HTERT RPE-1 (cell line): ENCODE measurements around the gene ARL10.
"Not testable (repeated sequence)": the region's sequence is repeated elsewhere in the genome, so short reads cannot be mapped to it uniquely, and the experiment has no call there.

Source experiments
- in situ Hi-C: fragments of 300-500 bp; cut with MboI; formaldehyde crosslinking; loops from 4 replicates; pipeline ENCODE4 v1.14.3; 2020; ENCODE audit warnings: low sequenced_read_pairs

ARL10 gene

DNA sequence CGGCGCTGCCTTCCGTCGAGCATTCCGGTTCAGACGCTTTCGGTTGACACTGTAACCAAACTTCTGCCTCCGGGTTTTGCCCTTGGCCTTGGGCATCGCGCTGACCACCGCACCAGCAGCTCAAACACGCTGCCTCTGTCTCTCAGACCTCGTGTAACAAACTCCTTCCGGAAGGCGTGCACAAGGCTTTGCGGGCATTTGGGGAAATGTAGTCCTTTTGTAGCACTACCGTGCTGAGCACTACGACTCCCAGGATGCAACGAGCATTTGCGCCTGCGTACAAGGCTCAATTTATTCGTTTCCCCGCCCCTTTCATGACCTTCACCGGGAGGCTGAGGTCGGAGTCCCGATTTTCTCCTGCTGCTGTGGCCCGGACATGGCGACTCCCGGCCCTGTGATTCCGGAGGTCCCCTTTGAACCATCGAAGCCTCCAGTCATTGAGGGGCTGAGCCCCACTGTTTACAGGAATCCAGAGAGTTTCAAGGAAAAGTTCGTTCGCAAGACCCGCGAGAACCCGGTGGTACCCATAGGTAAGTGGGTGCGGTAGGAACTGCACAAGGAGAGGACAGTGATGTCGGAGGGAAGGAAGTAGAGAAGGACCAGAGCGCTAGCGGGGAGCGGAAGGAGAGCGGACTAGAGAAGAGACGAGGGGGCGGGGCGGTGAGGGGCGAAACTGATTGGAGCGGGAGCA lies 23.3 kb downstream of the ARL10 start, which contains the start of the genes HIGD2A and NOP16:
TSS of gene HIGD2A (plus strand) at position 308 of the 691 bp plus-strand sequence. CDS start at position 377, 69 bp downstream.
TSS of gene NOP16 (minus strand) at position 155 of the 691 bp plus-strand sequence. CDS start at position 96, 59 bp downstream.
- in situ Hi-C loops: no loop called here

DNA sequence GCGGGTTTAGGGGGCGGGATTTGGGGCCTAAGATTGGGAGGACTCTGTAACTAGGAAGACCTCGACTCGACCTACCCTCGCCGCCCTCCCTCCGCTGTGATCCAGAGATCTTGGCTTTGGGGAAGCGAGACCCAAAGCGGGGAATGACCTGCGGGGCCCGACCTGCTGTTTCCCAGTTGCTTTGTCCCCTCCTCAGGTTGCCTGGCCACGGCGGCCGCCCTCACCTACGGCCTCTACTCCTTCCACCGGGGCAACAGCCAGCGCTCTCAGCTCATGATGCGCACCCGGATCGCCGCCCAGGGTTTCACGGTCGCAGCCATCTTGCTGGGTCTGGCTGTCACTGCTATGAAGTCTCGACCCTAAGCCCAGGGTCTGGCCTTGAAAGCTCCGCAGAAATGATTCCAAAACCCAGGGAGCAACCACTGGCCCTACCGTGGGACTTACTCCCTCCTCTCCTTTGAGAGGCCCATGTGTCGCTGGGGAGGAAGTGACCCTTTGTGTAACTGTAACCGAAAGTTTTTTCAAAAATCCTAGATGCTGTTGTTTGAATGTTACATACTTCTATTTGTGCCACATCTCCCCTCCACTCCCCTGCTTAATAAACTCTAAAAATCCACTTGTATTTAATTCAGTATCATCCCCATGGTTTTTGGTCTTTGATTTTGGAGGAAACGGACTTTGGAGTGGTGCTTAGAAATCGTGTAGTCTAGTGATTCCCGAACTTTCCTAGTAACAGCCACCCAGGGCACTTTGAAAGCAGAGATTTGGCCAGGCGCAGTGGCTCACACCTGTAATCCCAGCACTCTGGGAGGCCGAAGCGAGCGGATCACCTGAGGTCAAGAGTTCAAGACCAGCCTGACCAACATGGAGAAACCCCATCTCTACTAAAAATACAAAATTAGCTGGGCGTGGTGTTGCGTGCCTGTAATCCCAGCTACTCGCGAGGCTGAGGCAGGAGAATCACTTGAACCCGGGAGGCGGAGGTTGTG lies 24.1 kb downstream of the ARL10 start:
- in situ Hi-C loops: no loop called here

DNA sequence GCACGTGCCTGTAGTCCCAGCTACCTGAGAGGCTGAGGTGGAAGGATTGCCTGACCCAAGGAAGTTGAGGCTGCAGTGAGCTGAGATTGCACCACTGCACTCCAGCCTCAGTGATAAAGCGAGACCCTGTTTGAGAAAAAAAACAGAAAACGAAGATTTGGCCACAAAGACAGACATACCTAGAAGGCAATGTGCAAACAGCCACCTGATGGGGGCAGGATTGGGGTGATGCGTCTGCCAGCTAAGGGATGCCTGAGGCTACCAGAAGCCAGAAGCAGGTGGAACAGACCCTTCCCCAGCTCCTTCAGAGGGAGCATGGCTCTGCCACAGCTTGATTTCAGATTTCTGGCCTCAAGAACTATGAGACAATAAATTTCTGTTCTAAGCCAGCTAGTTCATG lies 26.2 kb downstream of the ARL10 start:
- in situ Hi-C loops: no loop called here

DNA sequence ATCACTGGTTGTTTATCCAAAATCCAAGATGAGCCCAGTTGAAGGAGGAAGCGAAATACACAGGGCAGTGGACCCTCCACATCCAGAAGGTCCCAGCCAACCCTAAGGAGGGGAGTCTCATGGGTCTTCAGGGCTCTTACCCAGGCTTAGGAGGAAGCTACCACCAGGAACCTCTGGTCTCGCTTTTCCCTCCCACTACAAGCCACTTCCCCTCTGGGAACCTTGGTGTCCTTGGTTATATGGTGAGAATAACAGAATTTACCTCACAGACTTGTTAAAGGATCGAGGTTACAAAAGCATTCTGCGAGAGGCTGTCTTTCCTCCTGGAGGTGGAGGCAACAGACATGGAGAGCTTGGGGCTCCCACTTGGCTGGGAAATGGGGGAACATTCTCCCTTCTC lies 26.7 kb downstream of the ARL10 start:
- in situ Hi-C loops: no loop called here

DNA sequence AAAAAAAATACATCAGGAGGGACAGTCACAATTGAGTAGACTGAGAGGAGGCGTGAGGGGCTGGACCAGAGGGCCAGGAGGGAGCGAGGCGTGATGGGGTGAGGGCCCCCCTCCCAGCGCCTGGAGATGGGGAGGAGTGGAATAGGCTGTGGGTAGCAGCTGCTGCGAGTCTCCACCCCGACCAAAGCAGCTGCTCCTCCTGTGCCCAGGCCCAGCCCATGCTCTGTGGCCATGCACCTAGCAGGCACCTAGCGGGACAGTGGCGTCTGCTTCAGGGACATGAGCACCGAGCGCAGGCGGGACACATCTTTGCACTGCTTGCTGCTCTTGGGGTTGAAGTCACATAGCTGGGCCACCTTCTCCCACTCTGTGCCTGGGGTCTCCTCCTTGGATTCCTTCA lies 27.2 kb downstream of the ARL10 start:
- in situ Hi-C loops: no loop called here

DNA sequence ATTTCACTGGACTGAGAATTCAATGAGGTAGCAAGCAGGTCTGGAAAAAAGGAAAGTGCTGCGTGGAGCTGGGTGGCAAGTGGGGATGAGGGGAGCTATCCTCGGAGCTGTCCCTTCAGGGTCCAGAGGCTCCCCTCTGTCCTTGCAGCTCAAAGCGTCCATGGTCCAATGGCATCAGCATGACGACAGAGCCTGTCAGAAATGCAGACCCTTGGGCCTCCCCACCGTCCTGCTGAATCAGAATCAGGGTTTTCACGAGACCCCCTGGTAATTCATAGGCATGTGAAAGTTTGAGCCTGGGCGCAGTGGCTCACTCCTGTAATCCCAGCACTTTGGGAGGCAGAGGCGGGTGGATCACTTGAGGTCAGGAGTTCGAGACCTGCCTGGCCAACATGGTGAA lies 28.8 kb downstream of the ARL10 start:
- in situ Hi-C loops: no loop called here

DNA sequence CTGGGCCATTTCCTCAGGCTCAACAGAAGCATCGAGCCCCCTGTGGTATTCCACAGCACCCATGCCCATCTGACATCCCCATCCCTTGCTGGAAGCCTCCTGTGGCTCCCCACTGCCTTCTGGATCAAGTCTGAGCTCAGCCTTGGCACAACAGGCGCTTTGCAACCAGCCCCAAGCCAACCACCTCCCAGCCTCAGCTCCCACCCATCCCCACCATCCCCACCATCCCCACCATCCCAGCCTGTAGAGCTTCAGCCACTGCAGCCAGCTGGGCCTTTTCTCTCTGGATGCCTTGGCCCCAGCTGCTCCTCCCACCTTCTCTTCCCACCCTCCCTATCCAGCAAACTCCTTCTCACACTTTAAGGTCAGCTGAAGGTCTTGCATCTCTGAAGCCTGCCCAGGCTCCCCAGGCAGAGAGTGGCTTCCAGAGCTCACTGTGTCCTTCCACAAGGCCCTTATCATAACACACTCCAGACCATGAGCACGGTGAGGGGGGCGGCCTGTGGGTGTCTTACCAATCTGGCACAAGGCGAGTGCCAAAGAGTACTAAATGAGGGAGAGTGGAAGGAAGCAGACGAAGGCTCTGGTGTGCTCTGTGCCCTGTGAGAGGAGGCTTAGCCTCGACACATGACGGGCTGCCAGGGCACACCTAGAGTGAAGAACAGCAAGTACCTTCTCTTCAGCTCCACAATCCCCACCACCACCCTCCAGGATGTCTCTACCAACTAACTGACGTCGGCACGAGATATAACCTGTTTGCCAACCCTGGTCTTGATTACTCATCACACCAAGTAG lies 29.8 kb downstream of the ARL10 start:
- in situ Hi-C loops: no loop called here

DNA sequence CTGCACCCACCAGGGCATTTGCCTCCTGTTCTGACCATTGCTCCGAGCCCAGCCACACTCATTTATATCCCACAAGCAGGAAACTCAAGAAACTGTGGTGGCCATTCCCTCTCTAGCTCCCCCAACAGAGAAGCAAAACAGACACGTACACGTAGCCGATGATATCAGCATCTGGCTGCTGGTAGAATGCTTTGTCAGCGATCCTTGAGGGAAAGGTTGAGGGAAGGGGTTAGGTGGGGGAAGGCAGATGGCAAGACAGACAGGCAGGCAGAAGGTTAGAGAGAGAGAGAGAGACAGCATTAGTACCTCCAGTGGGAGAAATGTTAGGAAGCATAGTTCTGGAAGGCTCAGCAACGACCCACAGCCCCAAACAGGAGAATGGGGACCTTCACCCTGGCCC lies 31.0 kb downstream of the ARL10 start:
- in situ Hi-C loops: no loop called here

DNA sequence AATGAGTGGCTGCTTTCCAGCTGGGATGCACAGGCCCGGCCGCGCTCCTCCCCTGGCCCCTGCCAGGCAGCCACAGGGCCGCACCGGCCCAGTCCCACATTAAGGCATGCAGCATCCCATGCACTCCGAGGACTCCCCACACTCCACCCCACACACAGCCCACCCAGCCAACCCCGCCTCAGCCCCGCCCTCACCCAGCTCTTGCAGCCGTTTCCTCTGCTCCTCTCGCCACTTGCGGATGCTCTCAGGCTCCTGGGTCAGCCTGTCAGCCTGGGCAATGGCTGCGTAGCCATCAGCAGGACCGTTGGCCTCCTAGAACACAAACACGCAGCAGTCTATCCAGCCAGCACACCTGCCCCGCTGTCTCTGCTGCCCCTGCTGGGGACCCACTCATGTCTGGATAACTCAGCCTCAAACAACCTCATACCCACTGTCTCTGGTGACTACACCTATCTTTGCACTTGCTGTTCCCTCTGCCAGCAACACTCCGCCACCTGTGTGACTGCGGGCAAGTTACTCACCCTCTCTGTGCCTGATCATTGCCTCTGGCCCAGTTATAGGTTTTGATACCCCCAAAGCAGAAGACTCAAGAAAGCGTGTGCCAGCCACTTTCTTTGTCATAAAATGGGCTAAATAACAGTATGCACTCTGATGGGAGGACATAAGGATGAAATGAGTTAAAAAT lies 32.6 kb downstream of the ARL10 start:
- in situ Hi-C loops: no loop called here

DNA sequence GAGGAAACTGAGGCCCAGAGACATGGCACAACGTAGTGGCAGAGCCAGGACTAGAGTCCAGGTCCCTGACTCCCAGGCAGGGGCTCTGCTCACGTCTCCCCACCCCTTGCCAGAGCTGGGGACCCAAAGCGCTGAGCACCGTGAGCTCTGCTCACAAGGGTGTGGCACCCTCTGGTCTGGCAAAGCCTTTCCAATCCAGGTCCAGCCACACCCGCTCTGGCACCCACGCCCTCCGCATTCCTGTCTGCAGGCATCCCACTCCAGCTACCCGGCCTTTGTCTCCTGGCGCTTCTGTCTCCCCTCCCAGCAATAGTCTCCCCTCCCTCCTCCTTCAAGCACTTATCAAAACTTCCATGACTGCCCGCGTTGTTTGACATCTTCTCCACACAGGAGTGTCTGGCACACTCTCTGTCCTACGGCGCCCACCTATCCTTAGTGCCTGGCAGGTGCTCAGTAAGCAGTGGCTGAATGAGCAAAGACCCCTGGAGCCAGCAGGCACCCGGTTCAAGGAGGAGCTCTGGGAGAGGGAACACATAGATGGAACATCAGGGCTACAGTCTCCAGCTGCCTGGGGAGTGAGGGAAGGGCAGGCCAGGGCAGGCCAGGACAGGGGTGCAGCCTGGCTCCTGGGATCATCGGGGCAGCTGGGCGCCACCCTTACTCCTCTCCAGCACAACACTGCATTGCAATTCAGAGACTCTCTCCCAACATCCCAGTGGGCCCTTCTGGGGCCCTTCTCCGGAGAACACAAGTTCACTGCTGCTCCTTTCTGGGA lies 35.3 kb downstream of the ARL10 start:
- in situ Hi-C loops: no loop called here

DNA sequence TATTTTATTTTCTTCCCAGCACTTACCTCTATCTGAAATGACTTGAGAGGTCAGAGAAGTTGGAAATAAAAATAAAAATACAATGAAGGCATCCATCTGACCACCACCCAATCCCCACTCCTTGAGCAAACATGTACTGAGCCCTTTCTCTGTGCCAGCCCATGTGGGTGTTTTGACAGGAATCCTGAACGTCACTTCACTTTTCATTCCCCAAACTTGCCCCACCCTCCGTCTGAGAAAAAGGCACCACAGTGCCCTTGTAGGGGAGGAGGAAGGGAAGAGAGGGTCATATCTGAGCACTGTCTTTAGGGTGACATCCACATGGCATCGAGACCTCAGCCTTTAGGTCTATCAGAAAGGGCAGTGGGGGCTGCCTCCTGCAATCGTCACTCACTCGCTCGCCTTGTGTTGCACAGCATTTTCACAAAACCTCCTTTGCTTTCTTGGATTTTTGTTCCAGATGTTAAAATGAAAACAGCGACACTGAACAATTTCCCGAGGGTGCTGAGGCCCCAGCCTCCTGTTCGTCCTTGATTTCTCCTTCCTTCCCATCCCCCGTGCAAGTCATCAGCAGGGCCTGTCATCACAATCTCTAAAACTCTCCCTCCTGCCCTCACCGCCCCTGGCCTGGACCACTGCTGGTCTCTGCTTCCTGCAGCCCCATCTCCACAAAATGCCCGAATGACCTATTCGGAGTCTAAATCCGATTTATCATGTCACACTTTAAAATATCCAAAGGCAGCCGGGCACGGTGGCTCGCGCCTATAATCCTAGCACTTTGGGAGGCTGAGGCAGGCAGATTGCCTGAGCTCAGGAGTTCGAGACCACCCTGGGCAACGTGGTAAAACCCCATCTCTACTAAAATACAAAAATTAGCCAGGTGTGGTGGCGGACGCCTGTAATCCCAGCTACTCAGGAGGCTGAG lies 36.3 kb downstream of the ARL10 start:
- in situ Hi-C loops: no loop called here

DNA sequence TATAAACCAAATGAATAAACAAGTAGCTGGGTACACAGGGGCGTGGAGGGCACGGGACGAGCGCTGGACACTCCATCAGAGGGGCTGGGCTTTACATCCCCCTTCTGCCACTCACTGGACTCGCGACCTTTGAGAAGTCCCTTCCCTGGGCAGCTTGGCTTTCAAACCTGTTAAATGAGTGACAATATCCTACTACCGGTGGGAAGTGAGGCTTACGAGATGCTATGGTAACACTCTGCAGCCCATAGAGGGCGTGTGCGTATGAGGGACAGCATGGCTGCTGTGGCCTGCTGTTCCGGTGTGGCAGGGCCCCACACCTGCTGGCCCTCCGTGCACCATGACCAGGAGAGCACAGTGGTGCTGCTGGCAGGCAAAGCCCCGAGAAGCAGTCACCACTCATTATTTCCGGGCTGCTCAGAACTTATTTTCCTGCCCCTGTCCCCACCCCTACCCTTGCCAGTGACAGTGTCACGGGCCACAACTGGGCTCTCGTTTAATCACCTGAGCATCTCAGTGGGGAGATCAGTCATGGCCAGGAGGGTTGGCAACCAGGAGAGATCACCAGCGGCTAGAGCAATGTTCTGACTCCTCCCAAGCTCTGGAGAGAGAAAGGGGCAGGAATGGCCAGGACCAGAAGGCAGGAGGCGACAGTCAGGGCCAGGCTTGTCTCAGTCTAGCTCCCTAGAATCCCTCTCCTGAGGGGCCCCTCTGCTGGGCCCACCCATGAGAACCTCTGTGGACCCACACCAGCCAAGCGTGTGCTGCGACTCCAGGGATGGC lies 40.6 kb downstream of the ARL10 start:
- in situ Hi-C loops: no loop called here

DNA sequence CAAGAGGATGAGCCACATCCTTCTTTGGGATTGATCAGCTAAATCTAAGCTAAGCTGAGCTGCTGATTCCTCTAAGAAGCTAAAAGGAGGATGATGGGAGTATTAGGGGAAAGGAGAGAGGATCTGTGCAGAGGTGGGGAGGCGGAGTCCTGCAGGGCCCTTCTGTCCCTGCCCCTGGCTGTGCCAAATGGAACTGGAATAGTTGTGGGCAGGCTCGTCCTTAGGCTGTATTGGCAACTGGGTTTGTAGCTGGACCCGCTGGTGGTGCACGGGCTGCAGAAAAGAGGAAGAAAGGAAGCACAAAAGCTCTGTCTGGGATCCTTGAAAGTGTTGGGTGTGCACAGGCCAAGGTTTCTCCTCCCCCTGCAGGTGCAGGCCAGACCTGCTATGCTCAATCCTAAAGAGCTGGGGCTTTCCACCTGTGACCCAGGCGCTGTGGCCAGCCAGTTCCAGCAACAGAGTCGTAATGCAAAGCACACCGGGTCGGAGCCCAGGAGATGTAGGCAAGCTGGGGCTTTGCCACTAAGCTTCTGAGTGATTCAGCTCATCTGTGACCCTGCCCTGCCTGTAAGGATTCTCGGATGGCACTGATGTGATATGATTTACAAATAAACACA lies 41.3 kb downstream of the ARL10 start:
- in situ Hi-C loops: no loop called here

DNA sequence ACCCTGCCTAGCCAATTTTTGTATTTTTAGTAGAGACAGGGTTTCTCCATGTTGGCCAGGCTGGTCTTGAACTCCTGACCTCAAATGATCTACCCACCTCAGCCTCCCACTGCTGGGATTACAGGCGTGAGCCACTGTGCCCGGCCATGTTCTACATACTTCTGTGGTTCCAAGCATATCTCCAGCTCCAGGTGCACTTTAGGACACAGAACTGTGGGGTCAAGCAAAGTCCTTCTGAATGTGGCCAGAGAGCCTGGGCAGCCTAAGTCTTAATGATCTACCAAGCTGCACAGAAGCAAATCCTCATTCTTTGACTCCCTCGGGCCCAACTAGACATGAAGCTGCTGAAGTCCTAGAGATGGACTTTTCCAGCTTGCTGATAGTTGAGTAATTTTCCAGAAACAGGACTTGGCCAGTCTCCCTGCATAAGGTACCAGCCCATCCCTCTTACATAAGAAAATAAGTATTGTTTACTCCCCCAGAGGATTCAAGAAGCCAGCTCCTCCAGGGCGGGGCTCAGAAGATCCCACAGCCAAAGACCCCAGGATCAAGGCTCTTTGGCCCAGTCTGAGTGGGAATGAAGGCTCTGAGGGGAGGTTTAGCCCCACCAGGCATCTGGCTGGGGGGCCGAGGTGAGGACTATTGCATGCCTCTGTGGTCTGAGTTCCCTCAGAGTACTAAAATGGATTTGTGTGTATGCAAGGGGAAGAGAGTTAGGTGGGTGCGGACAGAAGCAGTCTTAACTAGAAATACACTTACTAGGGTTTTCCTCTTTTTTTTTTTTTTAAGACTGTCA lies 42.4 kb downstream of the ARL10 start:
- in situ Hi-C loops: no loop called here

DNA sequence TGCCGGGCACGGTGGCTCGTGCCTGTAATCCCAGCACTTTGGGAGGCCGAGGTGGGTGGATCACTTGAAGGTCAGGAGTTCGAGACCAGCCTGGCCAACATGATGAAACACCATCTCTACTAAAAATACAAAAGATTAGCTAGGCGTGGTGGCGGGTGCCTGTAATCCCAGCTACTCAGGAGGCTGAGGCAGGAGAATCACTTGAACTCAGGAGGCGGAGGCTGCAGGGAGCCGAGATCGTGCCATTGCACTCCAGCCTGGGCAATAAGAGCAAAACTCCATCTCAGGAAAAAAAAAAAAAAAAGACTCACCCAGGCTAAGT lies 42.9 kb downstream of the ARL10 start:
- in situ Hi-C loops: not testable (repeated sequence)

DNA sequence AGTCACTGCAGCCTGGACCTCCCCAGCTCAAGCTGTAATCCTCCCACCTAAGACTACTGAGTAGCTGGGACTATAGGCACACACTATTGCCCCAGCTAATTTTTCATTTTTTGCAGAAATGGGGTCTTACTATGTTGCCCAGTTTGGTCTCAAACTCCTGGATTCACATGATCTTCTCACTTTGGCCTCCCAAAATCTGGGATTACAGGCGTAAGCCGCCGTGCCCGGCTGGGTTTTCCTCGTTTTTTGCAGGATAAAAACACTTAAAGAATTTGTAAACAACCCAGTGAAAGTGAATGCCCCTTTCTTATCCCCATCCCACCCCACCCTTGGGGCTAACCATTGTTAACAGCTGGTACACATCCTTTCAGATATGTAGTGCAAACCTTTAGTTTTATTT lies 43.3 kb downstream of the ARL10 start:
- in situ Hi-C loops: no loop called here

DNA sequence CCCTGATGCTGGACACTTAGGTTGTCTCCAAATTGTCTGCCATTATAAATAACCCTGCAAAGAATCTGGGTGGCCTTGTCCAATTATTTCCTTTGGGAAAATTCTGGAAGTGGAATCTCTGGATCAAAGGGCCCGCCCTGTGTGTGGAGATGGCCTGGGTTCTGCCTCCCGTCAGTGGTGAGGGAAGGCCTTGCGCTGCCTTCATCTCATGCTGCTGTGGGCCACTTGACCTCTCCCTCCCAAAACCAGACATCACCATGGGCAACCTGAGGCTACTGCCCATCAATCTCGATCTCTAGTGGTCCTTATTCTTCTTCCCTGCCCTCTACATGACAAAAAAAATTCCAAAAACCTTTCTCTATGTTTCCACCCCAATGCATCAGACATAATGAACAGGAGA lies 44.5 kb downstream of the ARL10 start:
- in situ Hi-C loops: no loop called here
